HG02610 (cell line): Measurements from ENCODE around the gene ZNF641.

Source experiments
- ATAC-seq: cut with Tn5 transposase; IDR thresholded peaks from one replicate; pipeline ENCODE4 v1.9.1; 2021; ENCODE audit warnings: mild to moderate bottlenecking, moderate library complexity; ENCODE audit not compliant: unreplicated experiment

Gene ZNF641

GRCh38 chr12:48350249-48351021 lies at the start of gene ZNF641:
Gene ZNF641 (minus strand): TSS chr12:48350919. CDS start chr12:48348090, 2,829 bp downstream.
- ATAC-seq, result peak; percentile 81

- ATAC-seq, result no peak
These were observed 39.3 kb upstream of the ZNF641 start for GRCh38 chr12:48390026-48390425.

- no peak for ATAC-seq
These were observed 38.7 kb upstream of the ZNF641 start for GRCh38 chr12:48389409-48389808.

- no peak for ATAC-seq
These were observed 38.2 kb upstream of the ZNF641 start for GRCh38 chr12:48388938-48389337.

GRCh38 chr12:48388460-48388859 lies 37.7 kb upstream of the ZNF641 start:
- ATAC-seq, result no peak

- ATAC-seq, result no peak
These were observed 29.9 kb upstream of the ZNF641 start for GRCh38 chr12:48380596-48380995.

- ATAC-seq, result no peak
These were observed 29.1 kb upstream of the ZNF641 start for GRCh38 chr12:48379794-48380193.

GRCh38 chr12:48377646-48378045 lies 26.9 kb upstream of the ZNF641 start:
- ATAC-seq, result no peak

GRCh38 chr12:48374164-48374563 lies 23.4 kb upstream of the ZNF641 start:
- ATAC-seq, result no peak

- ATAC-seq, result no peak
These were observed 15.4 kb upstream of the ZNF641 start for GRCh38 chr12:48366131-48366530.

- ATAC-seq, result no peak
These were observed 11.1 kb upstream of the ZNF641 start for GRCh38 chr12:48361664-48362339.

GRCh38 chr12:48358937-48359513 lies 8.3 kb upstream of the ZNF641 start:
- ATAC-seq, result no peak

- ATAC-seq, result no peak
These were observed 5.5 kb upstream of the ZNF641 start for GRCh38 chr12:48356041-48356768.

GRCh38 chr12:48352157-48352760 lies 1.5 kb upstream of the ZNF641 start:
- no peak for ATAC-seq

- ATAC-seq, result peak; percentile 12
These were observed 446 bp upstream of the ZNF641 start for GRCh38 chr12:48351022-48351708.

- ATAC-seq, result no peak
These were observed 1.2 kb downstream of the ZNF641 start for GRCh38 chr12:48349471-48349870.

- no peak for ATAC-seq
These were observed 7.7 kb downstream of the ZNF641 start for GRCh38 chr12:48342980-48343379.

- ATAC-seq, result no peak
These were observed 9.8 kb downstream of the ZNF641 start for GRCh38 chr12:48340943-48341342.

GRCh38 chr12:48339442-48340117 lies 11.1 kb downstream of the ZNF641 start:
- no peak for ATAC-seq

GRCh38 chr12:48336564-48336963 lies 14.2 kb downstream of the ZNF641 start:
- no peak for ATAC-seq
